ENCODE measurements around the gene SLC2A9. TPM values are rescaled to one million over a fixed set of nuclear protein-coding genes. Genes with fewer than 3 reads are reported as not detected.

SLC2A9 gene
- total RNA-seq, 1 donor from 2014 or later: 3.4 TPM

DNA sequence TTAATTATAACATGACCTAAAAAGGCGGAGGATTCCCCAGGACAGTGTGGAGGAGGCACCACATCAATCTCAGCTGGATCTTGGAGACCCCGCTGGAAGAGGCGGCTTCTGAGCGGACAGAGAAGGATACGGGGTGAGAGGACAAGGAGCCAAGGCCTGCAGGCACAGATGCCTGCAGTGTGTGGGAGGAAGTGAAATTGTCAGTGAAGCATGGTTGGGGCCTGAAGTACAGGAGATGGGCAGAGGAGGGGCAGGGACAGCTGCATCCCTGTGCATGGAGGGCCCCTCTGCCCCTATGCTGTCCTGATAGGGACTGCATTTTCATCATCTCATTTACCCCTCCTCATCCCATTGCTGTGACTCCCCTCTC lies 1.7 kb upstream of the SLC2A9 start:
- Mint-ChIP-seq H3K4me1 (ENCODE audit: low read depth) (peaks cover 17% of the 10 kb centered on the region), H3K27me3 (ENCODE audit: insufficient read depth) (peaks cover 10% of the 10 kb centered on the region), H3K27ac (no peak overlapping the region), H3K9me3 (no peaks in the 10 kb centered on the region), H3K36me3 (ENCODE audit: low read depth) (no peaks in the 10 kb centered on the region), H3K4me3 (no peak overlapping the region)
- intact Hi-C loops (cut with micrococcal nuclease): no loop called here
- no peak for DNase-seq (ENCODE audit: low spot score)

DNA sequence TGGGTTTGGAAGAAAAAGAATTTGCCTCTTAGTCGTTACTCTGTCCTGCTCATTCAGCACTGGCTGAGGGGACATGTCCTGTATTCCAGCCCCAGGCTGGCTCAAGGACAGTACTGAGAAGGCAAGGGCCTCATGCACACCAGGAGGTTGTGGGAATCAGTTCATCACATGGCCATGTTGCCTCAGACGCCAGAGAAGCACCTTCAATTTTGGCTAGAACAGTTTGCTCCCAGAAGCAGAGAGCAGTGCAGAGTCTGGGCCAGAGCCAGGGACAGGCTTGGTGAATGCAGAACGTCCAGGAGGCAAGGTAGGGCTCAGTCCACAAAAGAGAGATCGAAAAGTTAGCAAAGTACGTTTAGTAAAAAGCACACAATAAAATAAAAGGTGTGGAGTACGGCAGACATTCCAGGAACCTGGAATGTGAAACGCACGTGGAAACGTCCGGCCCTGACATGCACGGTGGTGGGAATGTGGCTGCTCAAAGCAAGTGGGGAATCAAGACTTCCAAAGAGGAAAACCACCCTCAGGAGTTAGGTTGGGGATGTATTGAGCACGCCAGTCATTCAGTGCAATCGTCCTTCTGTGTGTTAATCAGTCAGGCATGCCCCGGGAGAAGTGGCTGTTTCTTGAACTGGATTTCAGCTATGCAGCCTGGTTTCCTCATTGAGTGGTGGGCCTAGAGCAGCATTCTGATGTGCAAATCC lies 1.2 kb upstream of the SLC2A9 start:
- no peak for DNase-seq (ENCODE audit: low spot score)
- no peak overlapping the region for H3K4me3 Mint-ChIP-seq
- H3K4me1 Mint-ChIP-seq (ENCODE audit: low read depth): peaks cover 17% of the 10 kb centered on the region
- H3K27me3 Mint-ChIP-seq (ENCODE audit: insufficient read depth): peaks cover 13% of the 10 kb centered on the region
- intact Hi-C loops (cut with micrococcal nuclease): no loop called here
- H3K36me3 Mint-ChIP-seq (ENCODE audit: low read depth): no peaks in the 10 kb centered on the region
- no peak overlapping the region for H3K27ac Mint-ChIP-seq
- H3K9me3 Mint-ChIP-seq: no peaks in the 10 kb centered on the region

GRCh38 chr4:10021653-10022023 lies 341 bp upstream of the SLC2A9 start:
- no peak for DNase-seq (ENCODE audit: low spot score)
- intact Hi-C loops (cut with micrococcal nuclease): no loop called here
- H3K4me1 Mint-ChIP-seq (ENCODE audit: low read depth): peaks cover 17% of the 10 kb centered on the region
- H3K4me3 Mint-ChIP-seq: no peak overlapping the region
- H3K27ac Mint-ChIP-seq: no peak overlapping the region
- no peaks in the 10 kb centered on the region for H3K9me3 Mint-ChIP-seq
- H3K27me3 Mint-ChIP-seq (ENCODE audit: insufficient read depth): peaks cover 11% of the 10 kb centered on the region
- H3K36me3 Mint-ChIP-seq (ENCODE audit: low read depth): no peaks in the 10 kb centered on the region

DNA sequence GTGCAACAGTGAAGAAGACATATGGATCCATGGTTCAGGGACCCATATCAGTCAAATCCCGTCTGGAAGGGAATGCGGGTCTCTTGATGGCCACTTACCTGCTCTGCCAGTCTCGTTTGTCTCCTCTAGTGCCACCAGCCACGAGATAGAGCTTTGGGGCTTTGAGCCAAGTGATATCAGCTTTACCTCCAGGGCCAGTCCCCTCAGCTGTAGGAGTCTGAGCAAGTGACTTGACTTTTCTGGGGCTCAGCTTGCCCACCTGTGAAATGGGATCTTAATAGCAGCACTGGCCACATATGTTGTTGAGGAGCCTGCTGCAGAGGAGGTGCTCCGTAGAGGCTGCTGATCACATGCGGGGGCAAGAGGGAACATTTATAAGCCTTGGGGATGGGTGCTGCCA lies 1.2 kb downstream of the SLC2A9 start:
- Mint-ChIP-seq H3K4me1 (ENCODE audit: low read depth) (peaks cover 17% of the 10 kb centered on the region), H3K36me3 (ENCODE audit: low read depth) (no peaks in the 10 kb centered on the region), H3K4me3 (peak overlapping the region; percentile 87), H3K27me3 (ENCODE audit: insufficient read depth) (peaks cover 8% of the 10 kb centered on the region), H3K9me3 (no peaks in the 10 kb centered on the region), H3K27ac (no peak overlapping the region)
- no peak for DNase-seq (ENCODE audit: low spot score)
- intact Hi-C loops (cut with micrococcal nuclease): no loop called here

- H3K27me3 Mint-ChIP-seq (ENCODE audit: insufficient read depth): peaks cover 5% of the 10 kb centered on the region
- H3K9me3 Mint-ChIP-seq: no peaks in the 10 kb centered on the region
- DNase-seq (ENCODE audit: low spot score): no peak
- intact Hi-C loops (cut with micrococcal nuclease): loop anchor here (1.0 to 10.0 kb wide), 10 partner anchors 77 to 515 kb away; partner anchors contain the start of gene ZNF518B
- H3K36me3 Mint-ChIP-seq (ENCODE audit: low read depth): no peaks in the 10 kb centered on the region
- peak overlapping the region; percentile 87 for H3K4me3 Mint-ChIP-seq
- peak overlapping the region; percentile 95 for H3K27ac Mint-ChIP-seq
- H3K4me1 Mint-ChIP-seq (ENCODE audit: low read depth): peaks cover 17% of the 10 kb centered on the region
These were observed 1.7 kb downstream of the SLC2A9 start for GRCh38 chr4:10019521-10020051.

GRCh38 chr4:10018818-10019461 lies 2.4 kb downstream of the SLC2A9 start:
- intact Hi-C loops (cut with micrococcal nuclease): loop anchor here (1.0 to 10.0 kb wide), 11 partner anchors 78 to 516 kb away; partner anchors contain the start of gene ZNF518B
- Mint-ChIP-seq H3K27ac (peak overlapping the region; percentile 95), H3K4me3 (peak overlapping the region; percentile 87), H3K4me1 (ENCODE audit: low read depth) (peaks cover 17% of the 10 kb centered on the region), H3K36me3 (ENCODE audit: low read depth) (no peaks in the 10 kb centered on the region), H3K9me3 (no peaks in the 10 kb centered on the region), H3K27me3 (ENCODE audit: insufficient read depth) (peaks cover 5% of the 10 kb centered on the region)
- DNase-seq (ENCODE audit: low spot score): peak; percentile 94

DNA sequence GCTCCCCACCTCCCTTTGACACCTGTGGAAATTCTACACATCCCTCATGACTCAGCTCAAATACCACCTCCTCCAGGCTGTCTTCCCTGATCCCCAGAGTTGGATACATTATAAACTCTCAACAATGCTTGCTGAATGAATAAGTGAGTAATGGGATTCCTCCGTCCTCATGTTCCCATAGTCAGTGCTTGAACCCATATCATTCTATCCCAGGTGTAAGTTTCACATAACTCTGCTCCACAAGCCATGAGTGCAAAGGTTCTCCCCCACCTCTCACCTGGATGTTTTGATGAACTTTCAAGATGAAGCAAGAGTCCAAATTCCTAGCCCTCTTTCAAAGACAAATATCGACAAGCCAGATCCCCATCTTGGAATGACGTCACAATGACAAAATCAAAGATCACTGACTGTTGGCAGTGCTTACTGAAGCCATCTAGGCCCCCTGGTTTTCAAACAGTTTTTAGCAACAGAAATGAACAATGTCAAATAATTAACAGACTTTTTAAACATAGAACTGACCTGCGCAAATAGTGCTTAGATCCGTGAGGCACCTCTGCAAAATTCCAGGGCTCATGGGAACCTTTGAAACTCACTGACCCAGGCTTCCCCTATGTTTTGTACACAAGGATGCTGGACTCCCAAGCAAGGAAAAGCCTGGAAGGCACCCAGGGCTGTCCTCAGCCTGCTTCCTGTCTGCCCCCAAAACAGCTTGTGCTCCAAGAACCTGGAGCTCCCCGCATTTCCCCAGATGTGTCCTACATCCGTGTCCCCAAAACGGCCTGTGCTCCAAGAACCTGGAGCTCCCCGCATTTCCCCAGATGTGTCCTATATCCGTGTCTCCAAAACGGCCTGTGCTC lies 4.0 kb downstream of the SLC2A9 start:
- no peak overlapping the region for H3K27ac Mint-ChIP-seq
- DNase-seq (ENCODE audit: low spot score): no peak
- H3K27me3 Mint-ChIP-seq (ENCODE audit: insufficient read depth): peaks cover 5% of the 10 kb centered on the region
- no peak overlapping the region for H3K4me3 Mint-ChIP-seq
- peaks cover 17% of the 10 kb centered on the region for H3K4me1 Mint-ChIP-seq (ENCODE audit: low read depth)
- H3K36me3 Mint-ChIP-seq (ENCODE audit: low read depth): no peaks in the 10 kb centered on the region
- H3K9me3 Mint-ChIP-seq: no peaks in the 10 kb centered on the region
- intact Hi-C loops (cut with micrococcal nuclease): loop anchor here (5.0 to 10.0 kb wide), 4 partner anchors 190 to 518 kb away; no protein-coding TSS in a partner anchor

- peaks cover 5% of the 10 kb centered on the region for H3K27me3 Mint-ChIP-seq (ENCODE audit: insufficient read depth)
- H3K4me1 Mint-ChIP-seq (ENCODE audit: low read depth): peaks cover 17% of the 10 kb centered on the region
- no peak overlapping the region for H3K4me3 Mint-ChIP-seq
- no peak for DNase-seq (ENCODE audit: low spot score)
- no peaks in the 10 kb centered on the region for H3K9me3 Mint-ChIP-seq
- no peak overlapping the region for H3K27ac Mint-ChIP-seq
- intact Hi-C loops (cut with micrococcal nuclease): loop anchor here (5.0 to 10.0 kb wide), 4 partner anchors 189 to 519 kb away; no protein-coding TSS in a partner anchor
- no peaks in the 10 kb centered on the region for H3K36me3 Mint-ChIP-seq (ENCODE audit: low read depth)
These were observed 5.1 kb downstream of the SLC2A9 start for GRCh38 chr4:10016169-10016568.

DNA sequence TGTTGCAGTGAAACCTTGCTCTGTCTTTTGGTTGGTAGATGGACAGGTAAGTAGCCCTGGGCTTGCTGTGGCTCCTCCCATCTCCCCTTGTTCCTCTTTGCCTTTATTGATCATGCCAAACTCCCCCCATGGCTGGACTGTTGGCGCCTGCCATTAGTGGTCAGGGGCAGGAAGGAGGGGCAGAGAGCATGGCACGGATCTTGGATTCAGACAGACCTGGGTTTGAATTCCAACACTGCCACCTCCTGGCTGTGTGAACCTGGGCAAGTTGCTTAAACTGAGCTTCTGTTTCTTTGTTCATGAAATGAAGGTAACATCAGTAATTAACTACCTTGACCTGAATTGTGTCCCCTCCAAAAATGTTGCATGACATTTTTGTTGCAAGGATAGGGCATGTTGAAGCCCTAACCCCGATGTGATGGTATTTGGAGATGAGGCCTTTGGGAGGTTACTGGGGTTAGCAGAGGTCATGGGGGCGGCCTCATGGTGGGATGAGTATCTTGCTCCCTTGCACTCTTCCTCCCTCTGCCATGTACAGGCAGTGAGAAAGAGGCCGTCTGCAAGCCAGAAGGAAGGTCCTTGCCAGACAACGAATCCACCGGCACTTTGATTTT lies 6.0 kb downstream of the SLC2A9 start:
- H3K27ac Mint-ChIP-seq: no peak overlapping the region
- H3K9me3 Mint-ChIP-seq: no peaks in the 10 kb centered on the region
- no peak for DNase-seq (ENCODE audit: low spot score)
- peaks cover 5% of the 10 kb centered on the region for H3K27me3 Mint-ChIP-seq (ENCODE audit: insufficient read depth)
- peaks cover 17% of the 10 kb centered on the region for H3K4me1 Mint-ChIP-seq (ENCODE audit: low read depth)
- H3K36me3 Mint-ChIP-seq (ENCODE audit: low read depth): no peaks in the 10 kb centered on the region
- intact Hi-C loops (cut with micrococcal nuclease): loop anchor here (5.0 to 10.0 kb wide), 4 partner anchors 188 to 520 kb away; no protein-coding TSS in a partner anchor
- H3K4me3 Mint-ChIP-seq: no peak overlapping the region

DNA sequence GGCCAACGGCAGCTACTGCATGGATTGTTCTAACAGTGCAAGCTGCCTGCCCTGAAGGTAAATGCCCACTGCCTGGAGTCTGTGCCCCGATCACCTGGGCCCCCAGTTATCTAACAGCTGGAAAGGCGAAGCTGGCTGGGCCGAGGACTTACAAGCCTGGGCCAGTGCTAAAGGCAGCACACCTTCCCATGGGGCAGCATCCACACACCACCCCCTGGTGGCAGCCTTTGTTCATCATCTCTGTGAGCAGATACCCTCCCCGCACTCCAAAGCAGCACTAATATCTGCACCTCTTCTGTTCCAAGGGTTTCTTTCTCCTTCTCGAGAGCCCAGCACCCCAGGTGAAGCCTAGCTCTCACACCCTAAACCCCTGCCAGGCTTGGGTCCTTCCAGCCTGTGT lies 7.6 kb downstream of the SLC2A9 start:
- intact Hi-C loops (cut with micrococcal nuclease): loop anchor here (10.0 kb wide), 2 partner anchors 409 to 521 kb away; no protein-coding TSS in a partner anchor
- Mint-ChIP-seq H3K9me3 (no peaks in the 10 kb centered on the region), H3K27me3 (ENCODE audit: insufficient read depth) (peaks cover 3% of the 10 kb centered on the region), H3K36me3 (ENCODE audit: low read depth) (no peaks in the 10 kb centered on the region), H3K4me3 (no peak overlapping the region), H3K4me1 (ENCODE audit: low read depth) (peaks cover 5% of the 10 kb centered on the region), H3K27ac (no peak overlapping the region)
- peak; percentile 25 for DNase-seq (ENCODE audit: low spot score)

DNA sequence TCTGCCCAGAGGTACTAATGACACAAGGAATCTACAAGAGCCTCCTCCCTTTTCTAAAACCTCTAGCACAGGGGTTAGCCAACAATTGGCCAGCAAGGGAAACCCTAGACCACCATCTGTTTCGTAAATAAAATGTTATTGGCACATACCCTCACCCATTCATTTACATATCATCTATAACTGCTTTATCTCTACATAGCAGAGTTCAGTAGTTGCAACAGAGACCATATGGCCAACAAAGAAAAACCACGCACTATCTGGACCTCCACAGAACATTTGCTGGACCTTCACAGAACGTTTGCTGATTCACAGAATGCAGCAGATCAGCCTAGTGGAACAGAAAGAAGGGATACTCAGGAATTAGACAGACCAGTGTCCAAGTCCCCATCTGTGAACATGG lies 9.4 kb downstream of the SLC2A9 start:
- no peaks in the 10 kb centered on the region for H3K9me3 Mint-ChIP-seq
- intact Hi-C loops (cut with micrococcal nuclease): loop anchor here (10.0 kb wide), 2 partner anchors 407 to 523 kb away; no protein-coding TSS in a partner anchor
- no peaks in the 10 kb centered on the region for H3K36me3 Mint-ChIP-seq (ENCODE audit: low read depth)
- no peak for DNase-seq (ENCODE audit: low spot score)
- peaks cover 6% of the 10 kb centered on the region for H3K4me1 Mint-ChIP-seq (ENCODE audit: low read depth)
- H3K4me3 Mint-ChIP-seq: no peak overlapping the region
- H3K27ac Mint-ChIP-seq: no peak overlapping the region
- no peaks in the 10 kb centered on the region for H3K27me3 Mint-ChIP-seq (ENCODE audit: insufficient read depth)

DNA sequence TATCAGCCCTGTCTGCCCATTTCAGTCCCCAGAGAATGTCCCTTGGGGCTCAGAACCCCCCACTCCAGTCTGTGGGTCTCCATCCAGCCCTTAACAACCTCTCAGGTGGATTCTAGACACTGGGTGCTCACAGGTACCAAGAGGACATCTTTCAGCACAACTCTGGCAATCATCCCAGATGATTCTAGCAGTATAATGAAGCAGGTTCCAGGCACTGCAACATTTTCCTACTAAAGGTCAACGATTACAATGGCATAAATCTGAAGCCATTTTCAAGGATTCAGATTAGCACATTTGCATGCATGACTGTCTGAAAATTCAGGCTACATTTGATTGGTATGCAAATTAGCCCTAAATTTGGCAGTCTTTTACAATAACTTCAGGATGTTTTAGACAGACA lies 10.0 kb downstream of the SLC2A9 start:
- Mint-ChIP-seq H3K27ac (no peak overlapping the region), H3K4me3 (no peak overlapping the region), H3K27me3 (ENCODE audit: insufficient read depth) (no peaks in the 10 kb centered on the region), H3K4me1 (ENCODE audit: low read depth) (peaks cover 12% of the 10 kb centered on the region), H3K9me3 (no peaks in the 10 kb centered on the region), H3K36me3 (ENCODE audit: low read depth) (no peaks in the 10 kb centered on the region)
- intact Hi-C loops (cut with micrococcal nuclease): loop anchor here (10.0 kb wide), 2 partner anchors 406 to 524 kb away; no protein-coding TSS in a partner anchor
- no peak for DNase-seq (ENCODE audit: low spot score)
